ENCODE measurements around the gene P2RX3.

The P2RX3 gene

DNA sequence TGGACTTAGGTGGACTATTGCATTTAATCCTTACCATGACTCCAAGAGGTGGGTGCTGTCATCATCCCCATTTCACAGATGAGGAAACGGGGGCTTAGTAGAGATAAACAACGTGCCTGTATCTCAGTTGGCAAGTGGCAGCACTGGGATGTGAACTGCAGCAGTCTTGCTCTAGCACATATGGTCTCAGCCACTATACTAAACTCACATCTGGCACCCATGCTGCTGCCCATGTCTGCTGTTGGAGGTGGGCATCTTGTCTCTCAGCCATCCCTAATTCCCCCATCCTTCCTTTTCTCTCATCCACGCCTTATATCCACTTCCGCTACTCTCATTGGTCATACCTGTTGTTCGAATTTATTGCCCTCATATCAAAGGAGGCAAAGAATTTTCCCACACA is 39.0 kb downstream of the P2RX3 start:
- Histone ChIP-seq H3K27me3 (replicated peaks) (no peaks in the 10 kb centered on the region), H3K4me3 (ENCODE audit: low read depth, low read length) (no peak overlapping the region), H3K36me3 (replicated peaks) (no peaks in the 10 kb centered on the region), H3K27ac (no peak overlapping the region)
- TF ChIP-seq, protein P1, sequence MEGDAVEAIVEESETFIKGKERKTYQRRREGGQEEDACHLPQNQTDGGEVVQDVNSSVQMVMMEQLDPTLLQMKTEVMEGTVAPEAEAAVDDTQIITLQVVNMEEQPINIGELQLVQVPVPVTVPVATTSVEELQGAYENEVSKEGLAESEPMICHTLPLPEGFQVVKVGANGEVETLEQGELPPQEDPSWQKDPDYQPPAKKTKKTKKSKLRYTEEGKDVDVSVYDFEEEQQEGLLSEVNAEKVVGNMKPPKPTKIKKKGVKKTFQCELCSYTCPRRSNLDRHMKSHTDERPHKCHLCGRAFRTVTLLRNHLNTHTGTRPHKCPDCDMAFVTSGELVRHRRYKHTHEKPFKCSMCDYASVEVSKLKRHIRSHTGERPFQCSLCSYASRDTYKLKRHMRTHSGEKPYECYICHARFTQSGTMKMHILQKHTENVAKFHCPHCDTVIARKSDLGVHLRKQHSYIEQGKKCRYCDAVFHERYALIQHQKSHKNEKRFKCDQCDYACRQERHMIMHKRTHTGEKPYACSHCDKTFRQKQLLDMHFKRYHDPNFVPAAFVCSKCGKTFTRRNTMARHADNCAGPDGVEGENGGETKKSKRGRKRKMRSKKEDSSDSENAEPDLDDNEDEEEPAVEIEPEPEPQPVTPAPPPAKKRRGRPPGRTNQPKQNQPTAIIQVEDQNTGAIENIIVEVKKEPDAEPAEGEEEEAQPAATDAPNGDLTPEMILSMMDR (IDR thresholded peaks at IDR 0.05; ENCODE audit: low read depth, low read length, missing control alignments) = no peak
- in situ Hi-C loops (cut with HindIII; ENCODE audit: low pct_ligation_motif_present, low sequenced_read_pairs) = no loop called here
- DNase-seq = no peak

DNA sequence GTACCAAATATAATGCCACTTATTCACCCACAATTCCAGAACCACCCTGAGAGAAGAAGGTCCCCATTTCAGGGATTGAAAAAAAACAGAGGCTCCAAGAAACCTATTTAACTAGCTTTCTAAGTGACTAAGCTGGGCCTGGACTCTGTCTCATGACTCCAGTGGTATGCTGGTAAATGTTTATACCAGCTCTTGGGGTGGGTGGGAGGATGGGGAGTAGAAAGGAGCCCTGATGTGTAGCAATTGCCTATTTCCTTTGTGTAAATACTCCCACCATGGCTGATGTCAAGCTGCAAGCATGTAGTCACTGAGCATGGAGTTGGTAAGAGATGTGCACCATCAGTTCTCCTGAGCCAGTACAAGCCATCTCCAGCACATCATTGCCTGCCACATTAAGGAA is 40.0 kb downstream of the P2RX3 start:
- TF ChIP-seq, protein P1 (IDR thresholded peaks at IDR 0.05; ENCODE audit: low read depth, low read length, missing control alignments) = no peak
- no peak overlapping the region for H3K27ac ChIP-seq
- in situ Hi-C loops (cut with HindIII; ENCODE audit: low pct_ligation_motif_present, low sequenced_read_pairs) = no loop called here
- no peak overlapping the region for H3K4me3 ChIP-seq (ENCODE audit: low read depth, low read length)
- H3K27me3 ChIP-seq (replicated peaks) = no peaks in the 10 kb centered on the region
- DNase-seq = no peak
- no peaks in the 10 kb centered on the region for H3K36me3 ChIP-seq (replicated peaks)

DNA sequence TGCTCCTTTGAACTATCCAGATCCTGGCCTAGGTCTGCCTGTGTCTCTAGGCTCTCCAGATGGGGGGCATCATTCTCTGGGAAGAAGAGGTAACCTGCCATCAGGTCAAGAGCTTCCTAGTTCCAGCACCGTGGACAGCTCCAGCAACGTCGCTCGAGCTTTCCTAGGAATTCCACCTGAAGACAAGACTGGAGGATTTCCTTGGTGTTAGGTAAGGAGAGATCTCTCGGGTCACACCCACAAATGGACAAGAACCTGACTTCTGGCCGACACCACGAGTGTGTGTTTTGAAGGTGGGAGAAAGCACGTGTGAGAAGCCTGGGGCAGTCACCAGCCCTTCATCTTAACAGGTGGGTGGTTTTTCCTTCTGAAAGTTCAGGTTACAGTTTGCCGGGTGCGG is 41.6 kb downstream of the P2RX3 start:
- Histone ChIP-seq H3K4me3 (ENCODE audit: low read depth, low read length) (no peak overlapping the region), H3K27ac (no peak overlapping the region), H3K36me3 (replicated peaks) (no peaks in the 10 kb centered on the region), H3K27me3 (replicated peaks) (no peaks in the 10 kb centered on the region)
- no peak for DNase-seq
- TF ChIP-seq, protein P1 (IDR thresholded peaks at IDR 0.05; ENCODE audit: low read depth, low read length, missing control alignments) = no peak
- in situ Hi-C loops (cut with HindIII; ENCODE audit: low pct_ligation_motif_present, low sequenced_read_pairs) = no loop called here

DNA sequence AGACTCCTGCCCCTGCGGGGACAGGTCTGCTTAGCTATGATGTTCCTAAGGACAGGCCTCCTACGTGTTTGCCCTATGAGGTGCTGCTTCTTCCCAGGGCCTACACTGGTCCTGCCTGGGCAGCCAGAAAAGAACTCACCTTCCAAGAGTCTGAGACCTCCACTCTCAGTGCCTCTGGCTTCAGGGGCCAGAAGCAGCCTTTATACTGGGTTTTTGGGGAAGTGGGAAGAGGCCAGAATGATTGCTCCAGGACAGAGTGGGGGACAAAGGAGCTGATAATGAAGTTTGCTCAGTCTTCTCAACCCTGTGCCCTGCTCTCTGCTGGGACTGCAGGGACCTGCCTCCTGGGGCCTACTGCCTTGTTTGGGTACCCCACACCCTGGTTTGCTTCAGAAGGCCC is 42.8 kb downstream of the P2RX3 start, which contains the start of gene PRG3:
Gene PRG3 (minus strand): TSS at position 176 of the 400 bp plus-strand sequence. CDS start 442 bp downstream, outside the sequence.
- Histone ChIP-seq H3K27ac (no peak within 1 kb of the TSS), H3K27me3 (replicated peaks) (no peaks in the 10 kb centered on the region), H3K36me3 (replicated peaks) (no peaks in the 10 kb centered on the region), H3K4me3 (ENCODE audit: low read depth, low read length) (no peak within 1 kb of the TSS)
- in situ Hi-C loops (cut with HindIII; ENCODE audit: low pct_ligation_motif_present, low sequenced_read_pairs) = no loop called here
- TF ChIP-seq, protein P1 (IDR thresholded peaks at IDR 0.05; ENCODE audit: low read depth, low read length, missing control alignments) = no peak
- no peak for DNase-seq

DNA sequence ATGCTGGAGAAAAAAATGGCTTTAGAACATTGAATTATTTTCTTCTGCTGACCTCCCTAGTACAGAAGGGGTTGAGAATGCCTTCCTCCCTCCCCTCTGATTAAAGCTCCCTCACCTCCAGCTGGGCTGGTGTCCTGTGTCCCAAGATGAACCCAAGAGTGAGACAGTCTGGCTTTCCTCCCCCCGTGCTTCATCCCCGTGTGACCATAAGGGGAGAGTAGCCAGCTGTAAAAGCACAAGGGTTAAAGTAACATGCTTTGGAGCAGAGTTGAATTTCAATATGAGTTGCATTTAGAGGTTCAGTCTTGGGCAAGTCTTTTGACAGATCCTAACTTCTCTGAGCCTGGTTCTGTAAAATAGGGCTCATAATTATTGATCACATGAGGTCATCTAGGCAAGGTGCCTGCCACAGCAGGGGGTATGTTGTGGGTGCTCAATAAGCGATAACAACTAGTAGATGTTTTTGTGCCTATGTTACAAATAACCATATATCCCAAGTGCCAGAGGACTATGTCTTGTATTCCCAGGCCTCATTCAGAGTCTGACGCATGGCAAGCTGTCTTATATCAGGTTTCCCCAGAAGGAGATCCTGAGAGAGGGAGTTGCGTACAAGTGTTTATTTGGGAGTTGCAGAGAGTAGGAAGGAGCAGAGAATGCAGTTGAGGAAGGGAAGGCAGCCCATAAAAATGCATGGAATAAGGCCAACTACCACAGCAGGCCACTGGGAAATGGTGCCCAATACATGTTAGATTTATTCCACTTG is 48.2 kb downstream of the P2RX3 start:
- TF ChIP-seq, protein P1 (IDR thresholded peaks at IDR 0.05; ENCODE audit: low read depth, low read length, missing control alignments) = no peak
- Histone ChIP-seq H3K27me3 (replicated peaks) (peaks cover 5% of the 10 kb centered on the region), H3K4me3 (ENCODE audit: low read depth, low read length) (no peak overlapping the region), H3K27ac (no peak overlapping the region), H3K36me3 (replicated peaks) (no peaks in the 10 kb centered on the region)
- in situ Hi-C loops (cut with HindIII; ENCODE audit: low pct_ligation_motif_present, low sequenced_read_pairs) = no loop called here
- DNase-seq = no peak

Measured in brain microvascular endothelial cell (primary cell).